ENCODE results near the gene SEM1. TPM values are rescaled to one million over a fixed set of nuclear protein-coding genes. Genes with fewer than 3 reads are reported as not detected.
"Not testable (repeated sequence)": the region's sequence is repeated elsewhere in the genome, so short reads cannot be mapped to it uniquely, and the experiment has no call there.

The SEM1 gene
- 67.8 and 82.9 TPM in 2 replicates for total RNA-seq

- peak; percentile 91 to 93 for DNase-seq (ENCODE audit: low read depth in 2 of 2)
Measured at GRCh38 chr7:96709381-96710228, at the start of gene SEM1. TSS of gene SEM1 (minus strand) at chr7:96709846. CDS start at chr7:96709763, 83 bp downstream.

DNA sequence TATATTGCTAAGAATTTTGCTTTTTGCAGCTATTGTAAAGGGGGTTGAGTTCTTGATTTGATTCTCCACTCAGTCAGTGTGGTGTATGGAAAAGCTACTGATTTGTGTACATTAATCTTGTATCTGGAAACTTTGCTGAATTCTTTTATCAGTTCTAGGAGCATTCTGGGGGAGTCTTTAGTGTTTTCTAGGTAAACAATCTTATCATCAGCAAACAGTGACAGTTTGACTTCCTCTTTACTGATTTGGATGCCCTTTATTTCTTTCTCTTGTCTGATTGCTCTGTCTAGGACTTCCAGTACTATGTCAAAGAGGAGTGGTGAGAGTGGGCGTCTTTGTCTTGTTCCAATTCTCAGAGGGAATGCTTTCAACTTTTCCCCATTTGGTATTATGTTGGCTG is 48.2 kb upstream of the SEM1 start:
- not testable (repeated sequence) for DNase-seq (ENCODE audit: low read depth in 2 of 2)

DNA sequence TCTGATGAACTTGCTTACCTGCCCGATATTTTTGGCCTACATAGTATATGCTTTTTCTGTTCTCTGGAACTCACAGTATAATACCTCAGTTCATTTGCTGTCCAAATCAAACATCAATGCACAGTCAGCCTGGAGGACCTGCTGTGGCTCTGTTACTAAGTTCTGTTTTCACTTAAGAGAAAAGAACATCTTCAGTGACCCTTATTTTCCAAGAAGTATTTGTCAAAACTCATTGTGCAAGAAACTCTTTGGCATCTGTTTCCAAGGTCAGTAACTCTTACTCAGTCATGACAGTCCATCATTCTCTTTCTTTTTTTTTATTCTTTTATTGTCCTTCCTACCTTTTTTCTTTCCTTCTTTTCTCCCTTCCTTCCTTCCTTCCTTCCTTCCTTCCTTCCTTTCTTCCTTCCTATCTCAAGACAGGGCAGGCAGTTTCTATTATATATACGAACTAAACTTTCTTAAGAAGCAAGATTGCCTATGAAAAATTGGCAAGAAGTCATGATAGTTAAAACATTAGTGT is 37.8 kb upstream of the SEM1 start:
- DNase-seq (ENCODE audit: low read depth in 2 of 2): no peak

DNA sequence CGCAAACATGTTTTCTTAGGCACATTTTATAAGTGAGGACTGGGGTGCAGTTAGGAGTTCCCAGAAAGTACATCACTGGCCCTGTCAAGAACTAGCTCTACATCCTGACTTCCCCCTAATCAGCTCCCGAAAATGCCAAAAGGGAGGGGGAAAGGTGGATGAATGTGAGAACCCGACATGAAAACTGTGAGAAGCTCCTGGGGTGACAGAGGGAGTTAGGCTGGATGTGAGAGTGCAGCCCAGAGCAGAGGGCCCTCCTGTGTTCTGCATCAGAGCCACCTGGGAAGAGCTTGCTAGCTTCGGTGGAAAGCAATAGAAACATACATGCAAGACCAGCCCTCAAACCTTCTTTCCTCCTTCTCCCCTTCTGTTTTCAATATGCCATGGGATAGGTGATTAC is 30.5 kb upstream of the SEM1 start:
- no peak for DNase-seq (ENCODE audit: low read depth in 2 of 2)

GRCh38 chr7:96739609-96740008 is 30.0 kb upstream of the SEM1 start:
- DNase-seq (ENCODE audit: low read depth in 2 of 2): no peak

DNA sequence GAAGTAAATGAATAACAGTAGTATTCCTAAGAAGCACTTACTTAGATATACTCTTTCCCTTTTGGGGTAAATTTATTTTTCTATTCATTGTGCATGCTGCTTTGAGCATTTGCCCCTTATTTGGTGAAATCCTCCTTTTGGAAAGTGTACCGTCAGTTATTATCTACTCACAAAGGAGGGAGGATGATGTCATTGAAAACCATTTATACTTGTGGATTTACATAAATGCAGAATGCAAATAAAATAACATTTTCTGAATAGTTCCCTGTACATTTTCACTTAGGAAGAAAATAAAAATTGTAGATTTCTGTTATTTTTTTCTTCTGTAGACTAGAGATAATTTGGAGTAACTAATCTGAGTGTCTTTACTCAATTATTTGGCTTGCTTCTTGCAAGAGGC is 29.5 kb upstream of the SEM1 start:
- no peak for DNase-seq (ENCODE audit: low read depth in 2 of 2)

DNA sequence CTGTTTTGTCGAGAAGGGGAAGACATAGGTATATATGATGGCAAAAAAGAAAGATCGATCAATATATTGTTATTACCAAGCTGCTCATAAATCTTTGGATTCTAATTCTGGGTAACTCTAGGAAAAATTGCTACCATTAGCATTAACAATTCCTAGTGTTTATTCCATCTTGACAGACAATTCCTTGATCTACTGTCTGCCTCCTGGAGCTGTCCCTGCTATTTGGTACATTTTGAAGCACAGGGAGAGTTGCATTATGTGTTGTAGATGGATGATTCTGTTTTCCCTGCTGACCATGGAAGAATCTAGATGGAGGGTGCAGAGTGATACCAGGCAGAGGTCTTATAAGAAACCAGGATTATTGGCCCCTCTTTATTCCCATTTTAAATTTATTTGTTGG is 29.1 kb upstream of the SEM1 start:
- no peak for DNase-seq (ENCODE audit: low read depth in 2 of 2)

- no peak for DNase-seq (ENCODE audit: low read depth in 2 of 2)
Measured at GRCh38 chr7:96737545-96738050, 28.0 kb upstream of the SEM1 start.

- DNase-seq (ENCODE audit: low read depth in 2 of 2): no peak
Measured at GRCh38 chr7:96734343-96734742, 24.7 kb upstream of the SEM1 start.

GRCh38 chr7:96729820-96730219 is 20.2 kb upstream of the SEM1 start:
- DNase-seq (ENCODE audit: low read depth in 2 of 2): no peak

GRCh38 chr7:96728139-96728538 is 18.5 kb upstream of the SEM1 start:
- DNase-seq (ENCODE audit: low read depth in 2 of 2): no peak

- no peak for DNase-seq (ENCODE audit: low read depth in 2 of 2)
Measured at GRCh38 chr7:96727534-96728088, 18.0 kb upstream of the SEM1 start.

- DNase-seq (ENCODE audit: low read depth in 2 of 2): no peak
Measured at GRCh38 chr7:96723622-96724021, 14.0 kb upstream of the SEM1 start.

DNA sequence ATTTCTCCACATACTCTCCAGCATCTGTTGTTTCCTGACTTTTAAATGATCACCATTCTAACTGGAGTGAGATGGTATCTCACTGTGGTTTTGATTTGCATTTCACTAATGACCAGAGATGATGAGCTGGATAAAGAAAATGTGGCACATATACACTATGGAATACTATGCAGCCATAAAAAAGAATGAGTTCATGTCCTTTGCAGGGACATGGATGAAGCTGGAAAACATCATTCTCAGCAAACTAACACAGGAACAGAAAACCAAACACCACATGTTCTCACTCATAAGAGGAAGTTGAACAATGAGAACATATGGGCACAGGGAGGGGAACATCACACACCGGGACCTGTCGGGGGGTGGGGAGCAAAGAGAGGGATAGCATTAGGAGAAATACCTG is 13.3 kb upstream of the SEM1 start:
- DNase-seq (ENCODE audit: low read depth in 2 of 2): not testable (repeated sequence)

- no peak for DNase-seq (ENCODE audit: low read depth in 2 of 2)
Measured at GRCh38 chr7:96720843-96721242, 11.2 kb upstream of the SEM1 start.

GRCh38 chr7:96719164-96719563 is 9.5 kb upstream of the SEM1 start:
- no peak for DNase-seq (ENCODE audit: low read depth in 2 of 2)

DNA sequence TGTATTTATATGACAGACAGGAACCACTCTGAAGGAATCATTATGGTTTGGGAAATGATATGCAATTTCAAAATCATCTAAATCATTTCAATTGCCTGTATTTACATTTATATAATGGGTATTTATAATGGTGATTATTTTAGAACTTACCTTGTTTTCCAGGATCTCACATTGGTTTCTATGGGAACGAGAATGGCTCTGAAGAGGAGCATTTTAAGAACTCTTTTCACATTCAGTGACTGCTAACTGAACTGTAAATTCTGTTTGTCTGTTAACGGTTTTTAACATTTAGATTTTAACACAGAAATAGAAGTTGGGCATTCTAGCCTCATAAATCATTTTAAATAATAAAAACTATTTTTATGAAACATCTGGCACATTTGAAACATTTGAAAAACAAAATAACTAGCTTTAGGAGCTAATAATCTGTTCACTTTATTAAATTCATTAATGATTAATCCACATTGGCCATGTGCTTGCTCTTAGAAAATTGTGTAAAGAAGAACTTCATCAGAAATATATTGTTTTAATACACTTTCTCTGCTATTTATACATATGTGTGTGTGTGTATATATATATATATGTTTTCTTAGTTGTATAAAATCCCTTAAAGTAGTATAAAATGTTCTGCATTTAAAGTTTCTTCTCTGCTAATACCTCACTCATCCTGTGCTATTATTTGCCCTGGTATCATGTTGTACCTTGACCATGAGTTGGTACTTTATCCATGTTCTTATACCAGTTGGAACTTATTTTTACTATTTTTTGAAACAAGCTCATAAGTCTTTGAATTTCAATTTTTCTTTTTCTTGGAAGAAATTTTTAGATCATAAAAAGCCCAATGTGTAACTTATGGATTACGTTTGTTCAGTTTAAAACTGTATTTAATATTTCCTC is 8.7 kb upstream of the SEM1 start:
- no peak for DNase-seq (ENCODE audit: low read depth in 2 of 2)

- no peak for DNase-seq (ENCODE audit: low read depth in 2 of 2)
Measured at GRCh38 chr7:96713037-96713436, 3.4 kb upstream of the SEM1 start.

DNA sequence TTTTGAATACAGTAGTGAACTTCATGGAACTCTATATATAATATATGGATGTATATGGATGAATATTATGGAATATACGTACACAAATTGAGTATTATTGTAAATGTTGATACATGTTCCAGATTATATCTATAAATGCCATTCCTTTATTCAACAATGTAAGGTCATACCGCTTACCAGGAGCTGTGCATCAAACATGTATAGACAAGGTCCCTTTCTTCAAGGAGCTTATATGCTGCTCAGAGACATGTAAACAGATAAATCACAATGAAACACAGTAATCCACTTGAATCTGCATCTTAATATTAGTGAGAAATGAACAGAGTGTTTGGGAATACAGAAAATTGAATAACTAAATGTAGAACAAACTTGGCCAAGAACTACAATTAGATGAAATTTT is 898 bp upstream of the SEM1 start:
- DNase-seq (ENCODE audit: low read depth in 2 of 2): no peak

DNA sequence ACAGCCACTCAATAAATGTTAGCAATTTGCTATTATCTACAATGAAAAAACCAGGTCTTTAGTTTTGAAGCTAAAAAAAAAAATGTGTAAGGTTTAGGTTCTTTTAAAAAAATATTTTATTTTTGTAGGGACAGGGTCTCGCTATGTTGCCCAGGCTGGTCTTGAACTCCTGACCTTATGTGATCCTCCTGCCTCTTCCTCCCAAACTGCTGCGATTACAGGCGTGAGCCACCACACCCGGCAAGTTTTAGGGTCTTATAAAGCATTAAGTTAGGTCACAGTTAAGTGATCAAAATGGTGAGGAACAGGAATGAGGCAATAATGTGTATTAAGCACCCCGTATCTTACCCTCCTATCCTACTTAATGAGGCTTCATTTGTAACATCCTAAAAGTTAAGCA is 774 bp downstream of the SEM1 start:
- DNase-seq (ENCODE audit: low read depth in 2 of 2): peak in 1 of 2 donors; percentile 1

DNA sequence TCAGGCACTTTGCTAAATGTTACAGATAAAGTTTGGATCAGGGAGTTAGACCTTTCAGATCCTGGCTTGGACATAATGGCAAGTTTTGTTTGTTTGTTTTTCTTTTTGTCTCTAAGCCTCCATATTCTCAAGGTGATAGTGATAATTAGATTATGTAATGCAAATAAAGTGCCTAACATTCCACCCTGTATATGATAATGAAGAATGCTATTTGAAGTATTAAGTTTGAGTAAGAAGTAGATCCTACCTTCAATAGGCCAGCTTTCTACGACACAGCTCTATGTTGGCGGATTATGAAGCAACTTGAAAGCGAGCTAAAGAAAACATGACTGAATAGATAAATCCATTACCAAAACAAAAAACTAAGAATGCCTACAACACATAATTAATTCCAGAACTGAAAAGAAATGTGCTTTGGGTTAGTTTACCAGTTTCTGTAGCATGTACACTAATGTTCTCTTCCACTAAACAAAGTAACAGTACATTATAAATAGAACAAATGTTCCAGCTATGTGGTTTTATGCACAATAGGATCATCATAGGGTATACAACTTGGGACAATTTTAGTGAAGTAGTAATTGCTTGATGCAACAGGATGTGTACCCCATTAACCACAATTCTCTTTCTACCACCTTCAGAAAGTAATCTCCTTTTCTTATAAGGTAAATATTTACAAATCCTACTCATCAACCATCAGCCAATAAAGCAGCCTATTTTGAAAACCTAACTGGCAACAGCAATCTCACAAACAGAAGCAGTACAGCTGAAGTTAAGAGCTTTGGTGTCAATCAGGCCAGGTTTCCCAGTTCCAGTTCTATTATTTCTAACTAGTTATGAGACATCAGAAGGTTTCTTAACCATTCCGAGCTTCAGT is 1.5 kb downstream of the SEM1 start:
- no peak for DNase-seq (ENCODE audit: low read depth in 2 of 2)
